ENCODE data around the gene PPFIA2.
"Not testable (repeated sequence)": the region's sequence is repeated elsewhere in the genome, so short reads cannot be mapped to it uniquely, and the experiment has no call there.

The PPFIA2 gene

DNA sequence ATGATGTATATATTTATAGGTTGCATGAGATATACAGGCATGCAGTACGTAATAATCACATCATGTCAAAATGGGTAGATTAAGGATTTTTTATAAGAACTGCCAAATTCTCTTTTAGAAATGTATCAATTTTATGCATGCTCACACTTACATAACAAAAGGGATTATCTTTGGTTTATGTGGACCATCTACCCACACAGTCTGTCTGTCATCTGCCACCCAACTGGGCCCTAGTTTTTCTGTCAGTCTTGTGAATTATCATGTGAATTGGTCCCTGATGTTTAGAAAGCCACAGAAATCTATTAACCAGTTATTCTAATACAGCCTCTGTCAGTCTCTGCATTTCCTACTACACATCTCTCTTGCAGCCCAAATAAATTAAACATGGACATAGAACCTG, 547.8 kb downstream of the PPFIA2 start:
- Mint-ChIP-seq H3K36me3 (ENCODE audit: low read depth) (no peaks in the 10 kb centered on the region), H3K4me3 (no peak overlapping the region)
- intact Hi-C loops (cut with micrococcal nuclease), result no loop called here

DNA sequence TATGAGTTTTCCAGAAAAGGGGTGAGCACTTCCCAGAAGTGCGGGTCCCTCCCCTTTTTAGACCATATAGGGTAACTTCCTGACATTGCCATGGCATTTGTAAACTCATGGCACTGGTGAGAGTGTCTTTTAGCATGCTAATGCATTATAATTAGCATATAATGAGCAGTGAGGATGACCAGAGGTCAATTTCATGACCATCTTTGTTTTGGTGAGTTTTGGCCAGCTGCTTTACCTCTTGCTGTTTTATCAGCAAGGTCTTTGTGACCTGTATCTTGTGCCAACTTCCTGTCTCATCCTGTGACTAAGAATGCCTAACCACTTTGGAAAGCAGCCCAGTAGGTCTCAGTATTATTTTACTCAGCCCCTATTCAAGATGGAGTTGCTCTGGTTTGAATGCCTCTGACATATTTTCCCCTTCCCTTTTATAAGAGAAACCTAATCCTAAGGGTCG, 549.4 kb downstream of the PPFIA2 start:
- H3K4me1 Mint-ChIP-seq (ENCODE audit: low read depth); intact Hi-C loops (cut with micrococcal nuclease); H3K27me3 Mint-ChIP-seq; H3K9me3 Mint-ChIP-seq; H3K4me3 Mint-ChIP-seq; H3K36me3 Mint-ChIP-seq (ENCODE audit: low read depth); H3K27ac Mint-ChIP-seq: not testable (repeated sequence)

More for the DNA sequence above, 547.8 kb downstream of the PPFIA2 start:
- no peak overlapping the region for H3K27ac Mint-ChIP-seq
- H3K9me3 Mint-ChIP-seq, result no peaks in the 10 kb centered on the region
- H3K4me1 Mint-ChIP-seq (ENCODE audit: low read depth), result no peaks in the 10 kb centered on the region
- no peaks in the 10 kb centered on the region for H3K27me3 Mint-ChIP-seq

DNA sequence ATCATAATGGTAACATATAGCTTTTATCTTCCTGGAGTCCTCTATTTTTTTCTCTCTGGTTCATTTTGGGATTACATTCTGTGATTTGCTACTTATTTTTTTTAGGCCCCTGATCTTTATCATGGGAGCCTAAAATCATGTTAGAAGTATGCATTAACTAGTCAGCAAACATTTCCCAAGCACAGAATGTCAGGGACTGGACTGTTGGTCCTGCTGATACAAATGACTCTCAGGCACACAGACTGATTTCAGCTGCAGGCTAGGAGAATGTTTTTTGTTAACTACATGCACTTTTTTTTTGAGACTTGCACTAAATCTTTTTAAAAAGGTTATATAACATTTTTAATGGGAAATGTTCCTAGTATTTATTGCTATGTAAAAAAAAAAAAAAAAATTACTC, 550.1 kb downstream of the PPFIA2 start:
- H3K27me3 Mint-ChIP-seq, result no peaks in the 10 kb centered on the region
- H3K4me3 Mint-ChIP-seq, result no peak overlapping the region
- no peaks in the 10 kb centered on the region for H3K9me3 Mint-ChIP-seq
- no peaks in the 10 kb centered on the region for H3K36me3 Mint-ChIP-seq (ENCODE audit: low read depth)
- intact Hi-C loops (cut with micrococcal nuclease), result no loop called here
- H3K27ac Mint-ChIP-seq, result no peak overlapping the region
- H3K4me1 Mint-ChIP-seq (ENCODE audit: low read depth), result no peaks in the 10 kb centered on the region

DNA sequence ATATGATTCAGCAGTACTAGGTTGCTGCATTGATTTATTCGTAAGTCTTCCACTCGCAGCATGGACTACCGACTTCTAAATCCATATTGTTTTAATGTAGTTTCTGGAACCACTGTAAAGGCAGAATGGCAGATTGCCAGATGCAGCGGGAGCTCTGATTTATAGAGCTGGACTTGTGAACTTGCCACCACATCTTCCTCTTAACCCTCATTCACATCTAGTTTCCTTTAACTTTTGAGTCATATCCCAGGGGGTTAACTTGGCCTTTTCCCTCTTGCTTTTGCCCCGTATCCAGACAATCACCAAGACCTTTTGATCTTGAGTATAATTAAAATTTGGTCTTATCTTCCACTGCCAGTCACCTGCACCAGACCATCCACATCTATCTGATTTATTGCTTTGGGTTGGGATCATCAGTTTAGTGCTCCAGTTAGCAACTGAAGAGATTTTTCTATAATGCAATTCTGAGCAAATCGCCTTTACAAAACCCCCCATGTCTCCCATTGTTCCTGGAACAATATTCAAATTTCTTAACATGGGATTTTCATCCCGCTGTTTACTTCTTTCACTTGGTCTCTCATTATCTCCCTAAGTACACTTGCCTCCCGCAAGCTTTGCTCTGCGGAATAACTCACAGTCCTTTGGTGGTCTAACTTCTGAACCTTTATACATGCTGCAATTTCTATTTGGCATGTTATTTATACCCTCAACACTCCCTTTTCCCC, 550.8 kb downstream of the PPFIA2 start:
- Mint-ChIP-seq H3K27ac (no peak overlapping the region), H3K27me3 (no peaks in the 10 kb centered on the region), H3K4me3 (no peak overlapping the region), H3K4me1 (ENCODE audit: low read depth) (no peaks in the 10 kb centered on the region), H3K9me3 (no peaks in the 10 kb centered on the region), H3K36me3 (ENCODE audit: low read depth) (no peaks in the 10 kb centered on the region)
- intact Hi-C loops (cut with micrococcal nuclease), result no loop called here
